Ishikawa (cell line): ENCODE data around the gene ARHGAP26.

Experiments used
- CEBPB ChIP-seq: IDR thresholded peaks from 2 replicates; pipeline ENCODE4 v1.6.1; 2012
- CREB1 ChIP-seq: IDR thresholded peaks from 2 replicates; pipeline ENCODE4 v1.6.1; 2012; ENCODE audit warnings: low read depth
- EGR1 ChIP-seq: IDR thresholded peaks from 2 replicates; pipeline ENCODE4 v1.6.1; 2012
- EP300 ChIP-seq: IDR thresholded peaks from 2 replicates; pipeline ENCODE4 v1.6.1; 2012; ENCODE audit warnings: borderline replicate concordance
- FOXM1 ChIP-seq: IDR thresholded peaks from 2 replicates; pipeline ENCODE4 v1.6.1; 2012; ENCODE audit warnings: low read depth, borderline replicate concordance
- NFIC ChIP-seq: IDR thresholded peaks from 2 replicates; pipeline ENCODE4 v1.6.1; 2012
- RAD21 ChIP-seq: IDR thresholded peaks from 2 replicates; pipeline ENCODE4 v1.6.1; 2012; ENCODE audit warnings: low read depth
- REST ChIP-seq: IDR thresholded peaks from 2 replicates; pipeline ENCODE4 v1.6.1; 2012; ENCODE audit warnings: low read depth, mild to moderate bottlenecking
- TAF1 ChIP-seq: IDR thresholded peaks from 2 replicates; pipeline ENCODE4 v1.6.1; 2012; ENCODE audit warnings: low read depth, mild to moderate bottlenecking
- TEAD4 ChIP-seq: IDR thresholded peaks from 2 replicates; pipeline ENCODE4 v1.6.1; 2012
- YY1 ChIP-seq: IDR thresholded peaks from 2 replicates; pipeline ENCODE4 v1.6.1; 2012; ENCODE audit warnings: low read depth
- TF ChIP-seq, protein P1 (sequence below): IDR thresholded peaks from 2 replicates; pipeline ENCODE4 v1.6.1; 2012

GRCh38 chr5:142970440-142971030 is 200.4 kb downstream of the ARHGAP26 start:
- no peak for TF ChIP-seq REST
- no peak for TF ChIP-seq CEBPB
- TF ChIP-seq EP300, result no peak
- TF ChIP-seq TAF1, result no peak
- TF ChIP-seq NFIC, result no peak
- no peak for TF ChIP-seq RAD21
- TF ChIP-seq, protein P1, sequence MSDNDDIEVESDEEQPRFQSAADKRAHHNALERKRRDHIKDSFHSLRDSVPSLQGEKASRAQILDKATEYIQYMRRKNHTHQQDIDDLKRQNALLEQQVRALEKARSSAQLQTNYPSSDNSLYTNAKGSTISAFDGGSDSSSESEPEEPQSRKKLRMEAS, result no peak
- TF ChIP-seq CREB1, result no peak
- TF ChIP-seq TEAD4, result no peak
- TF ChIP-seq YY1, result no peak
- no peak for TF ChIP-seq FOXM1
- TF ChIP-seq EGR1, result no peak
